Kidney epithelial cell (primary cell): ENCODE data around the gene ABR. TPM values are rescaled to one million over a fixed set of nuclear protein-coding genes. Genes with fewer than 3 reads are reported as not detected.
"Not testable (repeated sequence)": the region's sequence is repeated elsewhere in the genome, so short reads cannot be mapped to it uniquely, and the experiment has no call there.

Experiments used
- DNase-seq: peaks from one replicate; pipeline ENCODE4 v3.0.0-alpha.2; 2010; ENCODE audit warnings: low read depth
- H3K27me3 ChIP-seq: 2 replicates; pipeline ENCODE4 v1.6.0; 2011; ENCODE audit warnings: low read length; ENCODE audit not compliant: control insufficient read depth, insufficient read depth
- H3K36me3 ChIP-seq: 2 replicates; pipeline ENCODE4 v1.5.1; 2011; ENCODE audit warnings: low read length; ENCODE audit not compliant: control insufficient read depth, insufficient read depth
- H3K4me3 ChIP-seq: 2 replicates; pipeline ENCODE4 v1.5.1; 2011; ENCODE audit warnings: low read depth, mild to moderate bottlenecking, control low read depth, low read length
- CTCF ChIP-seq: IDR thresholded peaks from 2 replicates; pipeline ENCODE4 v1.5.1; 2011; ENCODE audit warnings: mild to moderate bottlenecking, moderate library complexity, low read length, control low read depth, inconsistent platforms; ENCODE audit not compliant: insufficient read depth, poor library complexity, severe bottlenecking
- total RNA-seq: library from RNA; depleted of rRNA; stranded (reverse); fragments of >200 nt; gene quantifications from 2 replicates; pipeline ENCODE4 v1.2.3, GENCODE V29; 2015

The ABR gene
- total RNA-seq, 1 donor from 2014 or later, result 141 TPM

- Histone ChIP-seq H3K36me3 (peaks cover 10% of the 10 kb centered on the region), H3K4me3 (no peak overlapping the region), H3K27me3 (no peaks in the 10 kb centered on the region)
- no peak for TF ChIP-seq CTCF
- no peak for DNase-seq
Measured at GRCh38 chr17:1067282-1067956, 112.4 kb downstream of the ABR start.

- not testable (repeated sequence) for DNase-seq
Measured at GRCh38 chr17:1065416-1065815, 114.4 kb downstream of the ABR start.

GRCh38 chr17:1060991-1061390 is 118.8 kb downstream of the ABR start:
- peak; percentile 97 for DNase-seq
- Histone ChIP-seq H3K4me3 (no peak overlapping the region), H3K36me3 (peaks cover 11% of the 10 kb centered on the region), H3K27me3 (no peaks in the 10 kb centered on the region)
- no peak for TF ChIP-seq CTCF

More at GRCh38 chr17:1065416-1065815, 114.4 kb downstream of the ABR start:
- H3K36me3 ChIP-seq, result peaks cover 10% of the 10 kb centered on the region
- H3K4me3 ChIP-seq, H3K27me3 ChIP-seq: not testable (repeated sequence)

GRCh38 chr17:1059131-1059795 is 120.5 kb downstream of the ABR start:
- TF ChIP-seq CTCF, result no peak
- H3K36me3 ChIP-seq, result peaks cover 13% of the 10 kb centered on the region
- no peaks in the 10 kb centered on the region for H3K27me3 ChIP-seq
- DNase-seq, result no peak
- H3K4me3 ChIP-seq, result no peak overlapping the region

GRCh38 chr17:1058423-1059130 is 121.2 kb downstream of the ABR start:
- TF ChIP-seq CTCF, result peak; percentile 64
- no peak for DNase-seq
- H3K36me3 ChIP-seq, result peaks cover 13% of the 10 kb centered on the region
- no peaks in the 10 kb centered on the region for H3K27me3 ChIP-seq
- H3K4me3 ChIP-seq, result no peak overlapping the region

GRCh38 chr17:1056761-1057160 is 123.0 kb downstream of the ABR start:
- TF ChIP-seq CTCF, result no peak
- Histone ChIP-seq H3K4me3 (no peak overlapping the region), H3K27me3 (no peaks in the 10 kb centered on the region), H3K36me3 (peaks cover 8% of the 10 kb centered on the region)
- no peak for DNase-seq
